ENCODE results near the gene CCNB2. TPM values are rescaled to one million over a fixed set of nuclear protein-coding genes. Genes with fewer than 3 reads are reported as not detected.

The CCNB2 gene
- total RNA-seq, 1 donor from 2014 or later = 2.1 TPM

GRCh38 chr15:59169251-59169708, 64.3 kb downstream of the CCNB2 start:
- H3K36me3 ChIP-seq (ENCODE audit: control insufficient read depth, insufficient read depth, low read length) = peaks cover 6% of the 10 kb centered on the region
- FAIRE-seq (no peak), DNase-seq (ENCODE audit: low read depth) (peak; percentile 89)
- TF ChIP-seq, protein P1, sequence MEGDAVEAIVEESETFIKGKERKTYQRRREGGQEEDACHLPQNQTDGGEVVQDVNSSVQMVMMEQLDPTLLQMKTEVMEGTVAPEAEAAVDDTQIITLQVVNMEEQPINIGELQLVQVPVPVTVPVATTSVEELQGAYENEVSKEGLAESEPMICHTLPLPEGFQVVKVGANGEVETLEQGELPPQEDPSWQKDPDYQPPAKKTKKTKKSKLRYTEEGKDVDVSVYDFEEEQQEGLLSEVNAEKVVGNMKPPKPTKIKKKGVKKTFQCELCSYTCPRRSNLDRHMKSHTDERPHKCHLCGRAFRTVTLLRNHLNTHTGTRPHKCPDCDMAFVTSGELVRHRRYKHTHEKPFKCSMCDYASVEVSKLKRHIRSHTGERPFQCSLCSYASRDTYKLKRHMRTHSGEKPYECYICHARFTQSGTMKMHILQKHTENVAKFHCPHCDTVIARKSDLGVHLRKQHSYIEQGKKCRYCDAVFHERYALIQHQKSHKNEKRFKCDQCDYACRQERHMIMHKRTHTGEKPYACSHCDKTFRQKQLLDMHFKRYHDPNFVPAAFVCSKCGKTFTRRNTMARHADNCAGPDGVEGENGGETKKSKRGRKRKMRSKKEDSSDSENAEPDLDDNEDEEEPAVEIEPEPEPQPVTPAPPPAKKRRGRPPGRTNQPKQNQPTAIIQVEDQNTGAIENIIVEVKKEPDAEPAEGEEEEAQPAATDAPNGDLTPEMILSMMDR (IDR thresholded peaks at IDR 0.05; ENCODE audit: insufficient read depth, low read length, severe bottlenecking) = no peak
- no peaks in the 10 kb centered on the region for H3K27me3 ChIP-seq (ENCODE audit: control insufficient read depth, insufficient read depth, low read length)
- H3K4me3 ChIP-seq (ENCODE audit: low read depth, low read length) = no peak overlapping the region

GRCh38 chr15:59170295-59171066, 65.5 kb downstream of the CCNB2 start:
- TF ChIP-seq, protein P1 (IDR thresholded peaks at IDR 0.05; ENCODE audit: insufficient read depth, low read length, severe bottlenecking) = no peak
- H3K4me3 ChIP-seq (ENCODE audit: low read depth, low read length) = no peak overlapping the region
- FAIRE-seq = peak; percentile 50
- H3K36me3 ChIP-seq (ENCODE audit: control insufficient read depth, insufficient read depth, low read length) = peaks cover 6% of the 10 kb centered on the region
- DNase-seq (ENCODE audit: low read depth) = peak; percentile 76
- H3K27me3 ChIP-seq (ENCODE audit: control insufficient read depth, insufficient read depth, low read length) = no peaks in the 10 kb centered on the region

DNA sequence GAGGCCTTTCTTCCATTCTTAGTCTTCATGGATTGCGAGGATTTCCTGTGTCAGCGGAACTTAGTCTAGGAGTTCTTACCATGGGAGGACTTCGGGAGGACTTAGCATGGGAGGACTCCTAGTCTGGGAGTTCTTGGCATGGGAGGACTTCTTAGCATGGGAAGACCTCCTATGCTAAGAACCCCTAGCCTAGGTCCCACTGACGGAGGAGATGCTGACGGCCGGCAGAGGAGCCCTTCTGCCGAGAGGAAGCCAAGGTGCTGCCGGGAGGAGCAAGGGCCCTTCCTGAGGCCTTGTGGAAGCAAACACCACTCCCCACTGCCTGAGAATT, 66.1 kb downstream of the CCNB2 start:
- H3K27me3 ChIP-seq (ENCODE audit: control insufficient read depth, insufficient read depth, low read length) = no peaks in the 10 kb centered on the region
- DNase-seq (ENCODE audit: low read depth) (no peak), FAIRE-seq (no peak)
- TF ChIP-seq, protein P1 (IDR thresholded peaks at IDR 0.05; ENCODE audit: insufficient read depth, low read length, severe bottlenecking) = no peak
- H3K36me3 ChIP-seq (ENCODE audit: control insufficient read depth, insufficient read depth, low read length) = peaks cover 6% of the 10 kb centered on the region
- H3K4me3 ChIP-seq (ENCODE audit: low read depth, low read length) = no peak overlapping the region

DNA sequence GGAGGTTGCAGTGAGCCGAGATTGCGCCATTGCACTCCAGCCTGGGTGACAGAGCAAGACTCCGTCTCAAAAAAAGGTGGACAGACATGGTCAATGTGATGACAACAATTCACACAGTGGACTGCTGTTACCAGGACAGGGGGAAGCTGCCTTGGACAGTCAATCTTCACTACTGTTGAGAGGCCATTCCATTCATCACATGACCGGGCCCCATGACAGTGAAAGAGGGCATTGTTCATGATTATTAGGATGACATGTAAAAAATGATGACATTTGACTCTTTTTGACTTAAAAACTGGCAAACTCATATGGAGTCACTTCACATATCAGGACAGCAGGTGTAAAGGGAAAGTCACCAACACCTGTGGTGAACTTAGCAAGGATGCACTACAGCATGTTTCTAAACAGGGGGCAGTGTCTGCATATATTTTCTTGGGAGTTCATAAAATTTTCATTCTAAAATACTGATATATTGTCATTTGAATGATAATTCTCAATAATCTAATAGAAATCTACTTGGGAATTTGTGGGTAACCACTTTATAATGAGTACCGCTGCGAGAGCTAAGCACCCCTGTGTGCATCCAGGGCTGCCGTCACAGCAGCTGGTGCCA, 67.4 kb downstream of the CCNB2 start:
- H3K36me3 ChIP-seq (ENCODE audit: control insufficient read depth, insufficient read depth, low read length) = peaks cover 6% of the 10 kb centered on the region
- TF ChIP-seq, protein P1 (IDR thresholded peaks at IDR 0.05; ENCODE audit: insufficient read depth, low read length, severe bottlenecking) = no peak
- no peaks in the 10 kb centered on the region for H3K27me3 ChIP-seq (ENCODE audit: control insufficient read depth, insufficient read depth, low read length)
- FAIRE-seq (no peak), DNase-seq (ENCODE audit: low read depth) (no peak)
- no peak overlapping the region for H3K4me3 ChIP-seq (ENCODE audit: low read depth, low read length)

DNA sequence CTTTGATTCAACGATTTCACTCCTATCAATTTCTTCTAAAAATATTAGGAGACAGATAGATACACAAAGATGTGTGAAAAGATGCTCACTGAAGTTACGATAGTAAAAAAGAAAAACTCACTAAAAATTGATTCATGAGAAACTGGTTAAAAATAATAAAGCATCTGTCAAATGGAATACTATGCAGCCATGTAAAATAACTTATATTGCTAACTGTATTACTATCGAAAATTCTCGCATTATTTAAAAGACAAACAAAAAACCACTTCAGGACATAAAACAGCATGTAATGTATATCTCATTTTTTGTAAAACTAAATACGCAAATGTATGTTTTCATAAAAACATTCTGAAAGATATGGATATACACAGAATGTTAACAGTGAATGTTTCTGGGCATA, 68.2 kb downstream of the CCNB2 start:
- H3K4me3 ChIP-seq (ENCODE audit: low read depth, low read length) = no peak overlapping the region
- no peaks in the 10 kb centered on the region for H3K27me3 ChIP-seq (ENCODE audit: control insufficient read depth, insufficient read depth, low read length)
- H3K36me3 ChIP-seq (ENCODE audit: control insufficient read depth, insufficient read depth, low read length) = peaks cover 6% of the 10 kb centered on the region
- no peak for FAIRE-seq
- DNase-seq (ENCODE audit: low read depth) = no peak
- TF ChIP-seq, protein P1 (IDR thresholded peaks at IDR 0.05; ENCODE audit: insufficient read depth, low read length, severe bottlenecking) = no peak

All from bronchial epithelial cell (primary cell).